Mesendoderm (in vitro differentiated cells): ENCODE data around the gene BPI.

Experiments used
- DNase-seq: peaks from one replicate; pipeline ENCODE4 v3.0.0; 2013
- H2AK5ac ChIP-seq: 2 replicates; pipeline ENCODE4 v1.6.1; 2013; ENCODE audit warnings: low read length, inconsistent platforms
- H2BK120ac ChIP-seq: 2 replicates; pipeline ENCODE4 v1.6.1; 2013; ENCODE audit warnings: low read depth, mild to moderate bottlenecking, low read length, moderate library complexity, mixed read lengths
- H2BK15ac ChIP-seq: replicated peaks from 2 replicates; pipeline ENCODE4 v1.6.1; 2013; ENCODE audit warnings: low read depth, mild to moderate bottlenecking, moderate library complexity
- H2BK5ac ChIP-seq: 2 replicates; pipeline ENCODE4 v1.6.1; 2013; ENCODE audit warnings: low read length, inconsistent platforms
- H3K18ac ChIP-seq: 2 replicates; pipeline ENCODE4 v1.6.1; 2013; ENCODE audit warnings: mild to moderate bottlenecking, low read length, mixed read lengths
- H3K23ac ChIP-seq: one replicate; pipeline ENCODE4 v1.6.1; 2013; ENCODE audit warnings: low read length
- H3K27ac ChIP-seq: 2 replicates; pipeline ENCODE4 v1.5.1; 2013; ENCODE audit warnings: low read depth, mild to moderate bottlenecking, inconsistent platforms, low read length, moderate library complexity
- H3K27me3 ChIP-seq: 2 replicates; pipeline ENCODE4 v1.6.1; 2013; ENCODE audit warnings: low read length, control low read depth, mild to moderate bottlenecking, inconsistent platforms; ENCODE audit not compliant: insufficient read depth, poor library complexity
- H3K36me3 ChIP-seq: 2 replicates; pipeline ENCODE4 v1.6.1; 2013; ENCODE audit warnings: low read length, inconsistent platforms; ENCODE audit not compliant: control insufficient read depth, insufficient read depth
- H3K4ac ChIP-seq: one replicate; pipeline ENCODE4 v1.6.1; 2013; ENCODE audit warnings: low read depth, mild to moderate bottlenecking, low read length, moderate library complexity
- H3K4me1 ChIP-seq: 2 replicates; pipeline ENCODE4 v1.6.1; 2013; ENCODE audit warnings: low read depth, low read length, inconsistent platforms; ENCODE audit not compliant: control insufficient read depth
- H3K4me2 ChIP-seq: 2 replicates; pipeline ENCODE4 v1.6.1; 2013; ENCODE audit warnings: low read length
- H3K4me3 ChIP-seq: 2 replicates; pipeline ENCODE4 v1.5.1; 2013; ENCODE audit warnings: mild to moderate bottlenecking, low read length
- H3K56ac ChIP-seq: one replicate; pipeline ENCODE4 v1.6.1; 2013; ENCODE audit warnings: low read length
- H3K79me1 ChIP-seq: 2 replicates; pipeline ENCODE4 v1.6.1; 2013; ENCODE audit warnings: low read length, inconsistent platforms
- H3K79me2 ChIP-seq: 2 replicates; pipeline ENCODE4 v1.6.1; 2013; ENCODE audit warnings: mild to moderate bottlenecking, low read length; ENCODE audit not compliant: control insufficient read depth, insufficient read depth
- H3K9ac ChIP-seq: 2 replicates; pipeline ENCODE4 v1.6.1; 2013; ENCODE audit warnings: low read length, inconsistent platforms
- H4K5ac ChIP-seq: one replicate; pipeline ENCODE4 v1.6.1; 2013; ENCODE audit warnings: low read length
- H4K8ac ChIP-seq: one replicate; pipeline ENCODE4 v1.6.1; 2013; ENCODE audit warnings: low read depth, mild to moderate bottlenecking, control low read depth, low read length, moderate library complexity
- WGBS: extraction: QIAGEN DNeasy Blood & Tissue Kit; methylation state at CpG from one replicate; pipeline ENCODE4 v1.1.7; 2013; ENCODE audit warnings: low lambda C conversion rate, missing lambda C conversion rate; ENCODE audit not compliant: insufficient coverage; ENCODE audit errors: extremely low coverage; 5-methylcytosine and 5-hydroxymethylcytosine counted together

BPI gene

DNA sequence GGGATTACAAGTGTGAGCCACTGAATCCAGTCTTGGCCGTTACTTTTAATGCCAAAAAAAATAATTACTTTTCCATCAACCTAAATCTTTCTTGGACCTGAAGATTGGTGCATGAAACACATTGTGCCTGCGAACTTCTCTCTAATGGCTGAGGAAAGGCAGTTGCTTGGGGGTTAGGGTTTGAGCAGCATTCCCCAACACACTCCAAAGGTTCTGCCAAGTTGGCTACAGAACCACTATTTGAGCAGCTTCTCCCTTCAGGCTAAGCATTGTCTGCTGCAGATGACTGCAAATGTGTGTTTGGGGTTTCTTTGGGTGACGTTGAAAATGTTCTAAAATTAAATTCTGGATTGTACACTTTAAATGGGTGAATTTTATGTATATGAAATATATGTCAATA is 36.0 kb downstream of the BPI start:
- H3K4me3 ChIP-seq = no peak overlapping the region
- no peak overlapping the region for H2BK15ac ChIP-seq
- no peaks in the 10 kb centered on the region for H3K36me3 ChIP-seq
- no peaks in the 10 kb centered on the region for H3K79me2 ChIP-seq
- no peak overlapping the region for H3K9ac ChIP-seq
- H4K5ac ChIP-seq = no peak overlapping the region
- no peak overlapping the region for H3K56ac ChIP-seq
- no peak overlapping the region for H3K23ac ChIP-seq
- no peak overlapping the region for H4K8ac ChIP-seq
- H3K18ac ChIP-seq = no peak overlapping the region
- 100% methylated on average over 1 of the region's 3 CpGs for WGBS
- H2AK5ac ChIP-seq = no peak overlapping the region
- peaks cover 1% of the 10 kb centered on the region for H3K4me1 ChIP-seq
- DNase-seq = no peak
- H3K27ac ChIP-seq = no peak overlapping the region
- H3K27me3 ChIP-seq = no peaks in the 10 kb centered on the region
- no peak overlapping the region for H2BK120ac ChIP-seq
- no peak overlapping the region for H3K4ac ChIP-seq
- no peak overlapping the region for H2BK5ac ChIP-seq
- no peaks in the 10 kb centered on the region for H3K79me1 ChIP-seq
- H3K4me2 ChIP-seq = no peak overlapping the region

DNA sequence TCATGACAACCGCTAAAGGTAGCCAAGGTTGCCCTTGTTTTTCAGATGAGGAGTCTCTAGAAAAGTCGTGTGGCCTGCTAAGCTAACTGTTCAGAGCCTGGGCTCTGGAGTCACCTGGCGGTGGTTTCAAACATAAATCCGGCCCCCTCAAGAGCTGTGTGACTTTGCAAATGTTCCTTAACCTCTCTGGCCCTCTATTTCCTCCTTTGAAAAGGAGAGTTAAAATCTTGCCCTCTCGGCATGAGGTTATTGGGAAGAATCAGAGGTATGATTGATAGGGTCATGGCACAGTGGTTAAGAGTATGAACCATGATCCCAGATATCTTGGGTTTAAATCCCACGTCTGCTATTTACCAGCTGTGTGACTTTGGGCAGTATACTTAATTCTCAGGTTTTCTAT is 36.7 kb downstream of the BPI start:
- H3K79me1 ChIP-seq = no peaks in the 10 kb centered on the region
- no peak overlapping the region for H3K4me2 ChIP-seq
- no peak overlapping the region for H2BK5ac ChIP-seq
- no peak overlapping the region for H4K5ac ChIP-seq
- no peaks in the 10 kb centered on the region for H3K79me2 ChIP-seq
- H3K18ac ChIP-seq = no peak overlapping the region
- no peak overlapping the region for H3K9ac ChIP-seq
- H3K23ac ChIP-seq = no peak overlapping the region
- no peak overlapping the region for H3K4ac ChIP-seq
- peaks cover 1% of the 10 kb centered on the region for H3K4me1 ChIP-seq
- no peak overlapping the region for H2BK120ac ChIP-seq
- H4K8ac ChIP-seq = no peak overlapping the region
- no peak overlapping the region for H3K56ac ChIP-seq
- H3K27ac ChIP-seq = no peak overlapping the region
- H3K4me3 ChIP-seq = no peak overlapping the region
- WGBS = no CpG with 5 or more reads among the region's 6 CpGs
- no peaks in the 10 kb centered on the region for H3K36me3 ChIP-seq
- no peak overlapping the region for H2AK5ac ChIP-seq
- no peak overlapping the region for H2BK15ac ChIP-seq
- no peaks in the 10 kb centered on the region for H3K27me3 ChIP-seq
- DNase-seq = no peak

DNA sequence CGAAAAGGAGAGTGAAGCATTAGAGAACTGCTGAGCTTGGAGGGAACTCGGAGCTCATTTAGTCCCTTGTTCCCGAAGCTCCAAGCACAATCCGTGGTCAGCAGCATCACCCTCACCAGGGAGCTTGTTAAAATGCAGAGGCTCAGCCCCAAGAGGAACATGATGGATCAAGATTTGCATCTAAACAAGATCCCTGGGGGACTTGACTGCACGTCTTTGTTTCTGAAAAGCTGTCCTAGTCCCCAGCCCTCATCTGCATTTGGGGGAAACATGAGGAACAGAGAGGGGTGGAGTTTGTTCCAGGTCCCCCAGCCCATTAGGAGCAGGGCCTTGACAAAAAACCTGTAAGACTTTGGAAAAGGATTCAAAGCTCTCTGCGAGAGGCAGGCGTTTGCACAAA is 38.3 kb downstream of the BPI start:
- H2BK5ac ChIP-seq = no peak overlapping the region
- H3K9ac ChIP-seq = no peak overlapping the region
- H3K18ac ChIP-seq = no peak overlapping the region
- no peak overlapping the region for H3K4me3 ChIP-seq
- H3K27ac ChIP-seq = no peak overlapping the region
- no peak overlapping the region for H3K23ac ChIP-seq
- DNase-seq = no peak
- H2AK5ac ChIP-seq = no peak overlapping the region
- H4K8ac ChIP-seq = no peak overlapping the region
- H3K36me3 ChIP-seq = no peaks in the 10 kb centered on the region
- H3K79me2 ChIP-seq = no peaks in the 10 kb centered on the region
- no peak overlapping the region for H2BK15ac ChIP-seq
- no peak overlapping the region for H3K4me2 ChIP-seq
- H3K79me1 ChIP-seq = no peaks in the 10 kb centered on the region
- H4K5ac ChIP-seq = no peak overlapping the region
- H3K4ac ChIP-seq = no peak overlapping the region
- H2BK120ac ChIP-seq = no peak overlapping the region
- no peaks in the 10 kb centered on the region for H3K4me1 ChIP-seq
- no CpG with 5 or more reads among the region's 7 CpGs for WGBS
- H3K56ac ChIP-seq = peak overlapping the region; percentile 2
- no peaks in the 10 kb centered on the region for H3K27me3 ChIP-seq

DNA sequence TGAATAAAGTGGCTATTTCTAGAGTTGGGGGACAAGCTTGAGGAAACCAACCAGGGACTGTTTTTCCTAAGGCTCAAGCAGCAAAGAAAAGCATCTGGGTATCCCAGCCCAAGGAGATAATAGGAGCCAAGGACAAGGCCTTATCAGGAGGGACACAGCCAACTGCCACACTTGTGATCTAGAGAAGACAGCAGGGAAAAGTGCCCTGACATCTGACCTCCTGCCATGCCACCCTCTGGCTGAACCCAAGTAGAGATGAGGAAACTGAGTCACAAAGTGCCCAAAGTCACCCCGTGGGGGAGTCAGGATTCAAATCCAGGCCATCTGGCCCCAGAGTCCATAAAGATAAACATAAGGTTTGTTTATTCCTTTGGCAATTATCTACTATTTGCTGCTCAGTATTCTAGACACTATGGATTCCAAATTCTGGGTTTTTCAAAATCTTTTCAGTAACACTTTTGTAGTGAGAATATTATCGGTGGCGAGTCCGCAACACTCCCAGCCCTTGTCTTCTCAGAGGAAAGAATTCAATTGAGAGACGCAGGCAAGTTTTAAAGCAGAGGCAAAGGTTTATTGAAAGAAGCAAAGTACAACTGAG is 38.9 kb downstream of the BPI start:
- Histone ChIP-seq H3K36me3 (no peaks in the 10 kb centered on the region), H3K79me1 (no peaks in the 10 kb centered on the region), H2BK15ac (no peak overlapping the region), H3K4me2 (no peak overlapping the region), H3K18ac (no peak overlapping the region), H2AK5ac (no peak overlapping the region), H3K27ac (no peak overlapping the region), H4K5ac (no peak overlapping the region), H3K4ac (no peak overlapping the region), H3K23ac (no peak overlapping the region), H2BK5ac (no peak overlapping the region), H3K4me3 (no peak overlapping the region), H3K27me3 (no peaks in the 10 kb centered on the region), H4K8ac (no peak overlapping the region), H3K56ac (no peak overlapping the region), H3K79me2 (no peaks in the 10 kb centered on the region), H3K9ac (no peak overlapping the region), H3K4me1 (no peaks in the 10 kb centered on the region), H2BK120ac (no peak overlapping the region)
- no CpG with 5 or more reads among the region's 5 CpGs for WGBS
- no peak for DNase-seq

DNA sequence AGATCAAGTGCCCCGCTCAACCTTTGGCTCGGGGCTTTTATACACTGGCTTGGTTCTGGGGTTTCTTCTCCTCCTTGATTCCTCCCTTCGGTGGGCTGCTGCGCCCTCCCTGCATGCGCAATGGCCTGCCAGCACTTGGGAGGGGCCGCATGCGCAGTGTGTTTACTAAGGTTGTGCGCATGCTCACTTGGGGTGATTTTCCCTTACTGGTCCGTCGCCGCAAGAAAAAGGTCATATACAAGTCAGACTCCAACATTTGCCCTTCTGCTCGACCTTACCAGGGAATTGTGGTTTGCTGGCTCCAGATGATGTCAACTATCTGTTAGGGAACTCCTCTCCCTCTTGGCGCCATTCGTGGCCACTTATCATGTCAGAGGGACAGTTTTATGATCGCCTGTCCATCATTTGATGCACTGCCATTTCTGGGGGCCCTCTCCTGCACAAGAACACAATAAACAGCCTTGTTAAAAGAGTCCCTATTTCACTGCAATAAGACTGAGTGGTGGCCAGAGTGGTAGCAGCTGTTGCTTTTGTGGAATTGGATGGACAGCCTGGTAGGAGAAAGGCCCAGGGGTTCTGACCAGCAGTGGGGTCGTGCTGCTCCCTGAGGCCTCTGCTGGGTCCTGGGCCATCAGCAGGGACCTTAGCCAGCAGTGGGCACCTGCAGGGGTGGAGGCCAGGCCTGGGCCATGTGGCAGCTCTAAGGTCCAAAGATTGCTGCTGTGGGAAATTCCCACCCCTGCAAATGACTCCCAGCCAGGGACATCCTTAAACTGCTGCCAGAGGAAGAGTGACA is 39.6 kb downstream of the BPI start:
- H3K18ac ChIP-seq = no peak overlapping the region

More for the DNA sequence above, 39.6 kb downstream of the BPI start:
- Histone ChIP-seq H3K79me2 (no peaks in the 10 kb centered on the region), H3K27me3 (no peaks in the 10 kb centered on the region), H4K5ac (no peak overlapping the region), H3K4me3 (no peak overlapping the region), H3K36me3 (no peaks in the 10 kb centered on the region), H2BK5ac (no peak overlapping the region), H3K4ac (no peak overlapping the region), H3K27ac (no peak overlapping the region), H2AK5ac (no peak overlapping the region), H3K4me1 (no peaks in the 10 kb centered on the region), H3K56ac (no peak overlapping the region), H3K9ac (no peak overlapping the region), H3K23ac (no peak overlapping the region), H4K8ac (no peak overlapping the region), H3K4me2 (no peak overlapping the region), H2BK15ac (no peak overlapping the region), H2BK120ac (no peak overlapping the region), H3K79me1 (no peaks in the 10 kb centered on the region)
- WGBS = no CpG with 5 or more reads among the region's 16 CpGs
- DNase-seq = no peak
